GM12878 (cell line): Measurements from ENCODE around the gene C4orf51.

Experiments
- CTCF ChIP-seq, 3 experiments: IDR thresholded peaks in 2 of 3; conservative IDR thresholded peaks in 1 of 3; 2 replicates each; pipeline ENCODE4 v1.5.1; 2011; ENCODE audit warnings: low read depth in 3 of 3, low read length in 3 of 3, mild to moderate bottlenecking in 3 of 3, control low read depth in 2 of 3, moderate library complexity in 2 of 3, inconsistent platforms in 1 of 3, mixed read lengths in 1 of 3; ENCODE audit not compliant: control insufficient read depth in 2 of 3, insufficient read depth in 1 of 3; ENCODE audit errors: extremely low read depth in 1 of 3
- EZH2 ChIP-seq: IDR thresholded peaks from 2 replicates; pipeline ENCODE4 v1.6.1; 2012; ENCODE audit warnings: low read depth, mild to moderate bottlenecking, control low read depth, inconsistent platforms, low read length, borderline replicate concordance; ENCODE audit not compliant: control insufficient read depth
- POLR2A ChIP-seq: IDR thresholded peaks from 2 replicates; pipeline ENCODE4 v1.6.1; 2011; ENCODE audit warnings: low read depth, mild to moderate bottlenecking, low read length
- POLR2AphosphoS2 ChIP-seq: IDR thresholded peaks from 2 replicates; pipeline ENCODE4 v1.6.1; 2011; ENCODE audit warnings: low read depth, mild to moderate bottlenecking, low read length, improper control_type of control experiment, moderate library complexity
- RFX5 ChIP-seq: IDR thresholded peaks from 2 replicates; pipeline ENCODE4 v1.6.1; 2011; ENCODE audit warnings: low read depth, low read length, improper control_type of control experiment
- SREBF2 ChIP-seq: IDR thresholded peaks from 2 replicates; pipeline ENCODE4 v1.6.1; 2012; ENCODE audit warnings: mild to moderate bottlenecking, low read length
- ZNF217 ChIP-seq: fragments of 450-650 bp; IDR thresholded peaks from 2 replicates; pipeline ENCODE4 v1.6.1; 2017; ENCODE audit warnings: antibody characterized with exemption, mild to moderate bottlenecking
- ZSCAN29 ChIP-seq: fragments of 450-650 bp; IDR thresholded peaks from 2 replicates; pipeline ENCODE4 v1.6.1; 2017; ENCODE audit warnings: mild to moderate bottlenecking, moderate library complexity

- TF ChIP-seq POLR2AphosphoS2 (no peak), POLR2A (no peak), ZSCAN29 (no peak), CTCF (IDR thresholded peaks at IDR 0.05 in 2 of 3, conservative IDR thresholded peaks at IDR 0.05 in 1 of 3; ENCODE audit: control insufficient read depth in 2 of 3, extremely low read depth in 1 of 3, insufficient read depth in 1 of 3, low read depth in 3 of 3, low read length in 3 of 3) (no peak), RFX5 (no peak), EZH2 (no peak), ZNF217 (no peak), SREBF2 (no peak)
Observed at GRCh38 chr4:145681956-145682355, 2.0 kb downstream of the C4orf51 start.
